Trophoblast cell (in vitro differentiated cells and primary cell): ENCODE measurements around the gene GOLIM4.

Experiments
- DNase-seq, 2 donors: peaks; one replicate each; pipeline ENCODE4 v3.0.0-alpha.2; 2016
- H2AFZ ChIP-seq: 2 replicates; pipeline ENCODE4 v1.6.1; 2013; ENCODE audit warnings: low read length, moderate library complexity, mild to moderate bottlenecking; ENCODE audit not compliant: insufficient read depth, poor library complexity
- H2AK5ac ChIP-seq: 2 replicates; pipeline ENCODE4 v1.6.1; 2013; ENCODE audit warnings: mild to moderate bottlenecking, low read length
- H2BK120ac ChIP-seq: 2 replicates; pipeline ENCODE4 v1.6.1; 2013; ENCODE audit warnings: low read length, mild to moderate bottlenecking, moderate library complexity; ENCODE audit not compliant: insufficient read depth, poor library complexity
- H2BK12ac ChIP-seq: 2 replicates; pipeline ENCODE4 v1.6.1; 2013; ENCODE audit warnings: mild to moderate bottlenecking, low read length, moderate library complexity
- H2BK5ac ChIP-seq: 2 replicates; pipeline ENCODE4 v1.6.1; 2013; ENCODE audit warnings: low read length, low read depth, moderate library complexity, mild to moderate bottlenecking; ENCODE audit not compliant: poor library complexity
- H3K14ac ChIP-seq: 2 replicates; pipeline ENCODE4 v1.6.1; 2013; ENCODE audit warnings: mild to moderate bottlenecking, low read length
- H3K18ac ChIP-seq: 2 replicates; pipeline ENCODE4 v1.6.1; 2013; ENCODE audit warnings: mild to moderate bottlenecking, low read length
- H3K23ac ChIP-seq: 2 replicates; pipeline ENCODE4 v1.6.1; 2013; ENCODE audit warnings: low read length
- H3K27ac ChIP-seq: 2 replicates; pipeline ENCODE4 v1.5.1; 2013; ENCODE audit warnings: low read depth, mild to moderate bottlenecking, inconsistent platforms, low read length, moderate library complexity
- H3K27me3 ChIP-seq: 2 replicates; pipeline ENCODE4 v1.6.1; 2013; ENCODE audit warnings: inconsistent platforms, mild to moderate bottlenecking, low read length, moderate library complexity; ENCODE audit not compliant: insufficient read depth
- H3K36me3 ChIP-seq, 2 experiments: 1 replicate in 1 of 2; 2 replicates in 1 of 2; pipeline ENCODE4 v1.6.1; 2013; ENCODE audit warnings: low read length in 2 of 2, mild to moderate bottlenecking in 2 of 2, moderate library complexity in 1 of 2; ENCODE audit not compliant: insufficient read depth in 2 of 2, control insufficient read depth in 1 of 2
- H3K4ac ChIP-seq: 2 replicates; pipeline ENCODE4 v1.6.1; 2013; ENCODE audit warnings: low read depth, mild to moderate bottlenecking, low read length, moderate library complexity
- H3K4me1 ChIP-seq, 2 experiments: 1 replicate in 1 of 2; 2 replicates in 1 of 2; pipeline ENCODE4 v1.6.1; 2013; ENCODE audit warnings: low read length in 2 of 2, mild to moderate bottlenecking in 2 of 2, moderate library complexity in 1 of 2; ENCODE audit not compliant: insufficient read depth in 2 of 2, control insufficient read depth in 1 of 2
- H3K4me2 ChIP-seq: 2 replicates; pipeline ENCODE4 v1.6.1; 2013; ENCODE audit warnings: inconsistent platforms, mild to moderate bottlenecking, low read length, moderate library complexity
- H3K4me3 ChIP-seq: 2 replicates; pipeline ENCODE4 v1.5.1; 2013; ENCODE audit warnings: mild to moderate bottlenecking, low read depth, low read length, inconsistent platforms
- H3K79me1 ChIP-seq: one replicate; pipeline ENCODE4 v1.6.1; 2013; ENCODE audit warnings: low read length
- H3K79me2 ChIP-seq: 2 replicates; pipeline ENCODE4 v1.6.1; 2013; ENCODE audit warnings: low read length, mild to moderate bottlenecking; ENCODE audit not compliant: control insufficient read depth, insufficient read depth, poor library complexity
- H3K9ac ChIP-seq: 2 replicates; pipeline ENCODE4 v1.6.1; 2013; ENCODE audit warnings: mild to moderate bottlenecking, low read length
- H3K9me3 ChIP-seq: 2 replicates; pipeline ENCODE4 v1.6.1; 2013; ENCODE audit warnings: low read depth, mild to moderate bottlenecking, control low read depth, inconsistent platforms, low read length; ENCODE audit not compliant: insufficient read depth
- H4K12ac ChIP-seq: 2 replicates; pipeline ENCODE4 v1.6.1; 2013; ENCODE audit warnings: low read depth, mild to moderate bottlenecking, low read length, moderate library complexity
- H4K8ac ChIP-seq: 2 replicates; pipeline ENCODE4 v1.6.1; 2013; ENCODE audit warnings: low read depth, mild to moderate bottlenecking, low read length, moderate library complexity
- H4K91ac ChIP-seq: one replicate; pipeline ENCODE4 v1.6.1; 2013; ENCODE audit warnings: low read depth, mild to moderate bottlenecking, low read length, moderate library complexity
- WGBS: extraction: QIAGEN DNeasy Blood & Tissue Kit; methylation state at CpG from one replicate; pipeline ENCODE4 v1.1.7; 2013; ENCODE audit warnings: missing lambda C conversion rate; ENCODE audit not compliant: insufficient read length, insufficient coverage; ENCODE audit errors: extremely low coverage; 5-methylcytosine and 5-hydroxymethylcytosine counted together

The GOLIM4 gene

DNA sequence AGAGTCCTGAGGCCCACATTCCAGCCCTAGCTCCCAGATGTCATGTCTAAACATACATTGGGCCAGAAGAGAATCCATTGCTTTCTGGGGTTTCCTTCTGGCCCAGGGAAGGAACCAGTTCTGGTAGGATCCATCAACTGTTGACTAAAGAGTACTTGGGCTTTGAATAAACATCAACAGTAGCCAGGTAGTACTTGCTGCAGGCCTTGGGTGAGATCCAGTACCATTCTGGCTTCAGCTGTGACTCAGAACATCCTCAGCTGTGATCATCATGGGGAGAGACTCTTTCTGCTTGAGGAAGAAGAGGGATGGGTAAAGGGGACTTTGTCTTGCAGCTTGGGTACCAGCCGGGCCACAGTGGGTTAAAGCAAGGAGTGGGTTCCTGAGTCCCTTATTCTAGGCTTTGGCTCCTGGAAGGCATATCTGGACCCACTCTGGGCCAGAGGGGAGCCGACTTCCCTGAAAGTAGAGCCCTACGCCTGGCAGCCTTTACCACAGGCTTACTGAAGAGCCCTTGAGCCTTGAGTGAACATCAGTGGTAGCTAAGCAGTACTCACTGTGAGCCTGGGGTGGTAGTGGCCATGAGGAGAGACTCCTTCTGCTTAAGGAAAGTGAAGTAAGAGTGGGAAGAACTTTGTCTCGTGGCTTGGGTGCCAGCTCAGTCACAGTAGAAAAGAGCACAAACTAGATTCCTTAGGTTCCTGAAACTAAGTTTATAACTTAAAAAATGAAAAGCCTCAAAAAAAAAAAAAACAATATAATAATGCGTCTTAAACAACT is 128.3 kb downstream of the GOLIM4 start:
- DNase-seq = no peak
- Histone ChIP-seq H3K27me3 (no peaks in the 10 kb centered on the region), H2BK120ac (no peak overlapping the region), H3K23ac (no peak overlapping the region), H4K91ac (no peak overlapping the region), H2BK12ac (no peak overlapping the region), H3K27ac (no peak overlapping the region), H3K18ac (no peak overlapping the region), H3K4me1 (no peaks in the 10 kb centered on the region), H3K4me2 (no peak overlapping the region), H3K9me3 (no peaks in the 10 kb centered on the region), H4K12ac (no peak overlapping the region), H4K8ac (no peak overlapping the region), H3K79me2 (no peaks in the 10 kb centered on the region), H3K4ac (no peak overlapping the region), H2AFZ (no peak overlapping the region), H3K9ac (no peak overlapping the region), H3K4me3 (no peak overlapping the region), H3K36me3 (no peaks in the 10 kb centered on the region), H3K79me1 (no peaks in the 10 kb centered on the region), H3K14ac (no peak overlapping the region), H2AK5ac (no peak overlapping the region), H2BK5ac (no peak overlapping the region)
- WGBS = no CpG with 5 or more reads among the region's 5 CpGs
